Lower leg skin (tissue), 4 donors: ENCODE data around the gene KRTAP17-1. TPM values are rescaled to one million over a fixed set of nuclear protein-coding genes. Genes with fewer than 3 reads are reported as not detected.

ENCODE experiments used
- DNase-seq, 2 donors: peaks; one replicate each; pipeline ENCODE4 v3.0.0-alpha.2; 2019; ENCODE audit warnings: low spot score in 2 of 2
- H3K4me3 ChIP-seq: fragments of 200-600 bp; sonication (generic); 2 replicates; pipeline ENCODE4 v1.5.1; 2017; ENCODE audit warnings: mild to moderate bottlenecking, low read depth; ENCODE audit not compliant: poor library complexity, severe bottlenecking
- POLR2A ChIP-seq, 2 donors: fragments of 450-650 bp; IDR thresholded peaks; one replicate each; pipeline ENCODE4 v1.6.1; 2016 to 2017; ENCODE audit warnings: antibody characterized with exemption in 2 of 2, mild to moderate bottlenecking in 1 of 2, moderate library complexity in 1 of 2
- WGBS, 2 donors: methylation state at CpG; one replicate each; pipeline ENCODE4 v1.1.5; 2018; 5-methylcytosine and 5-hydroxymethylcytosine counted together
- intact Hi-C: fragments of 100-400 bp; cut with DNase I; formaldehyde crosslinking; loops from one replicate; pipeline ENCODE4 v1.15.0; 2023; ENCODE audit warnings: low total_unique reads
- total RNA-seq, 4 donors: library from RNA; depleted of rRNA; stranded (reverse); fragments of >200 nt; gene quantifications; one replicate each; pipeline ENCODE4 v1.1.0, GENCODE V29; 2016
- TF ChIP-seq, protein P1 (sequence below), 3 donors: fragments of 450-650 bp; IDR thresholded peaks; one replicate each; pipeline ENCODE4 v1.5.1; 2016; ENCODE audit warnings: antibody characterized with exemption in 3 of 3, mild to moderate bottlenecking in 3 of 3, moderate library complexity in 2 of 3

The KRTAP17-1 gene
- total RNA-seq, 4 donors from 2014 or later, result 1.3 to 38.6 TPM; not detected in 2

- WGBS, 2 donors, result 78 to 88% methylated on average over 17 of the region's 17 CpGs
- peak in 1 of 2 donors; percentile 72 for DNase-seq
- intact Hi-C loops, result no loop called here
- TF ChIP-seq POLR2A (IDR thresholded peaks at IDR 0.05), result no peak
- TF ChIP-seq, protein P1, sequence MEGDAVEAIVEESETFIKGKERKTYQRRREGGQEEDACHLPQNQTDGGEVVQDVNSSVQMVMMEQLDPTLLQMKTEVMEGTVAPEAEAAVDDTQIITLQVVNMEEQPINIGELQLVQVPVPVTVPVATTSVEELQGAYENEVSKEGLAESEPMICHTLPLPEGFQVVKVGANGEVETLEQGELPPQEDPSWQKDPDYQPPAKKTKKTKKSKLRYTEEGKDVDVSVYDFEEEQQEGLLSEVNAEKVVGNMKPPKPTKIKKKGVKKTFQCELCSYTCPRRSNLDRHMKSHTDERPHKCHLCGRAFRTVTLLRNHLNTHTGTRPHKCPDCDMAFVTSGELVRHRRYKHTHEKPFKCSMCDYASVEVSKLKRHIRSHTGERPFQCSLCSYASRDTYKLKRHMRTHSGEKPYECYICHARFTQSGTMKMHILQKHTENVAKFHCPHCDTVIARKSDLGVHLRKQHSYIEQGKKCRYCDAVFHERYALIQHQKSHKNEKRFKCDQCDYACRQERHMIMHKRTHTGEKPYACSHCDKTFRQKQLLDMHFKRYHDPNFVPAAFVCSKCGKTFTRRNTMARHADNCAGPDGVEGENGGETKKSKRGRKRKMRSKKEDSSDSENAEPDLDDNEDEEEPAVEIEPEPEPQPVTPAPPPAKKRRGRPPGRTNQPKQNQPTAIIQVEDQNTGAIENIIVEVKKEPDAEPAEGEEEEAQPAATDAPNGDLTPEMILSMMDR (IDR thresholded peaks at IDR 0.05), result no peak
- no peak overlapping the region for H3K4me3 ChIP-seq
Observed at GRCh38 chr17:41315814-41316445, 420 bp upstream of the KRTAP17-1 start.

GRCh38 chr17:41311111-41311510 lies 4.4 kb downstream of the KRTAP17-1 start:
- TF ChIP-seq POLR2A (IDR thresholded peaks at IDR 0.05), result no peak
- TF ChIP-seq, protein P1 (IDR thresholded peaks at IDR 0.05), result no peak
- intact Hi-C loops, result no loop called here
- WGBS, 2 donors, result 85 to 100% methylated on average over 1 of the region's 1 CpG
- peak in 1 of 2 donors; percentile 54 for DNase-seq
- H3K4me3 ChIP-seq, result no peak overlapping the region

DNA sequence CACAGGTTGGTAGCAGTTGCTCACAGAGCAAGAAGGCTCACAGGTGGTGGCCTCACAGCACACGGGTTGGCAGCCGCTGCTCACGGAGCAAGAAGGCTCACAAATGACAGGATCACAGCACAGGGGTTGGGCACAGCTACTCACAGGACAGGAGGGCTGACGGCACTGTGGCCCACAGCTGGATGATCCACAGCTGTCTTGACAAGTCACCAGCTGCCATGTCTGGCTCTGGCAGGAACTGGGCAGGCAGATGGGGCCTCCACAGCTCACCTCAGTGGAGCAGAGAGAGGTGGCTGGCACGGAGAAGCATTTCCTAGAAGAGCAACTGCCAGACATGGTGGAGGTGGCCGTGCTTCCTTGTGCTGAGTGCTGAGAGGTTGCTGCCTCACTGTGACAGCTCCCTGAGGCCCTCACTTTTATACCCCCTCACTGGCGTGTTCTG lies 6.6 kb downstream of the KRTAP17-1 start, which contains the start of gene KRTAP16-1:
Gene KRTAP16-1 (minus strand): TSS at position 392 of the 442 bp plus-strand sequence. CDS start 56 bp downstream, at position 336.
- no peak within 1 kb of the TSS for H3K4me3 ChIP-seq
- intact Hi-C loops, result no loop called here
- DNase-seq, result peak in 1 of 2 donors; percentile 83
- TF ChIP-seq POLR2A (IDR thresholded peaks at IDR 0.05), result no peak
- TF ChIP-seq, protein P1 (IDR thresholded peaks at IDR 0.05), result no peak
- WGBS, 2 donors, result 46 to 50% methylated on average over 6 to 7 of the region's 7 CpGs

GRCh38 chr17:41308251-41308917 lies 7.1 kb downstream of the KRTAP17-1 start:
- TF ChIP-seq, protein P1 (IDR thresholded peaks at IDR 0.05), result no peak
- no peak for TF ChIP-seq POLR2A (IDR thresholded peaks at IDR 0.05)
- no peak for DNase-seq
- WGBS, 2 donors, result 11 to 16% methylated on average over 9 to 10 of the region's 10 CpGs
- intact Hi-C loops, result no loop called here
- H3K4me3 ChIP-seq, result no peak overlapping the region

- DNase-seq, result no peak
- H3K4me3 ChIP-seq, result no peak overlapping the region
- no peak for TF ChIP-seq POLR2A (IDR thresholded peaks at IDR 0.05)
- TF ChIP-seq, protein P1 (IDR thresholded peaks at IDR 0.05), result no peak
- 61 to 70% methylated on average over 9 of the region's 9 CpGs for WGBS, 2 donors
- intact Hi-C loops, result no loop called here
Observed at GRCh38 chr17:41307647-41308046, 7.9 kb downstream of the KRTAP17-1 start.
